ENCODE results near the gene SLC26A6.

DNA sequence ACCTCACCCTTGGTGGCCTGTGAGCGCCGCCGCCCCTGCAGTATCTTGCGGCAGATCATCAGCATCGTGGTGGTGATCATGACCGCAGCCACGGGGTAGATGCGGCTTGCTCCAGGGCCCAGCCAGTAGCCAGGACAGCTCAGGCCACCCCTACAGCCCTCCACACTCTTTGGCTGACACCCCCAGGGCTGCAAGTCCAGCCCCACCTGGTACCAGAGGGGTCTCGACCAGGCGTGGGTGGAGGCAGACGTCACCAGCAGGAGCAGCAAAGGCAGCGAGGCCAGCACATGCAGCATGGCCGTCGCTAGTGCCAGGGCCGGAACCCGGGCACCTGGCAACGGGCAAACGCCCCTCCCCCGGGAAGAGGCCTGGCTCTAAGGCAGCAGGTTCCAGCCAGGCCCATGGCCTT is 13.8 kb downstream of the SLC26A6 start, which contains the start of gene TMEM89:
- TF ChIP-seq CTCF (IDR thresholded peaks at IDR 0.05) (no peak), POLR2A (IDR thresholded peaks at IDR 0.05) (no peak)
